Astrocyte of the spinal cord (primary cell): Measurements from ENCODE around the gene CFAP100.

Source experiments
- DNase-seq: peaks from one replicate; pipeline ENCODE4 v3.0.0; 2011; ENCODE audit warnings: low read depth, low spot score
- H3K4me3 ChIP-seq: 2 replicates; pipeline ENCODE4 v1.5.1; 2011; ENCODE audit warnings: low read depth, mild to moderate bottlenecking, low read length, moderate library complexity
- CTCF ChIP-seq: IDR thresholded peaks from 2 replicates; pipeline ENCODE4 v1.5.1; 2012; ENCODE audit warnings: low read depth, mild to moderate bottlenecking, low read length, inconsistent platforms
- in situ Hi-C: cut with HindIII; loops from 2 replicates; pipeline ENCODE4 v1.10.0; 2017; ENCODE audit warnings: low sequenced_read_pairs

The CFAP100 gene

GRCh38 chr3:126450744-126451143 is 56.0 kb downstream of the CFAP100 start:
- DNase-seq, result no peak
- TF ChIP-seq CTCF, result no peak
- in situ Hi-C loops, result no loop called here
- H3K4me3 ChIP-seq, result no peak overlapping the region

DNA sequence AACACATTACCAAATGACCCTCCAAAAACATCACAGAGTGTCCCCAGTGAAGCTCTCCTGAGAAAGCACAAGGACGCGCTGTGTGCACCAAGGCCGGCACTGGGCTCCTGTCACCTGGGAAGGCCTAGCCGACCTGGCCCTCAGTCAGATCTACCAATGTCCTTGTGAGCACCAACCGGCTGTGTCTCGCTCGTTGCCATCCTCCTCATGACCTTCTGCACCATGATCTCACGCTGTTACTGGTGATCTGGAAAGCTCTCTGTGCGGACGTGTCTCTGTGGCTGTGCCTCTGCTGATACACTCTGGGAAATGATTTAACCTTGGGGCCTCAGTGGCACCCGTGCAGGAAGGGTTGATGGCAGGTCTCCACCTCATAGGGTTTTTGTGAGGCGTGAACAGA is 56.8 kb downstream of the CFAP100 start:
- no peak for TF ChIP-seq CTCF
- DNase-seq, result no peak
- in situ Hi-C loops, result no loop called here
- no peak overlapping the region for H3K4me3 ChIP-seq

- no peak overlapping the region for H3K4me3 ChIP-seq
- in situ Hi-C loops, result no loop called here
- TF ChIP-seq CTCF, result no peak
Observed at GRCh38 chr3:126452213-126452612, 57.5 kb downstream of the CFAP100 start.

GRCh38 chr3:126454025-126454424 is 59.3 kb downstream of the CFAP100 start:
- no peak for TF ChIP-seq CTCF
- no peak overlapping the region for H3K4me3 ChIP-seq
- no peak for DNase-seq
- in situ Hi-C loops, result no loop called here

More at GRCh38 chr3:126452213-126452612, 57.5 kb downstream of the CFAP100 start:
- DNase-seq, result no peak

DNA sequence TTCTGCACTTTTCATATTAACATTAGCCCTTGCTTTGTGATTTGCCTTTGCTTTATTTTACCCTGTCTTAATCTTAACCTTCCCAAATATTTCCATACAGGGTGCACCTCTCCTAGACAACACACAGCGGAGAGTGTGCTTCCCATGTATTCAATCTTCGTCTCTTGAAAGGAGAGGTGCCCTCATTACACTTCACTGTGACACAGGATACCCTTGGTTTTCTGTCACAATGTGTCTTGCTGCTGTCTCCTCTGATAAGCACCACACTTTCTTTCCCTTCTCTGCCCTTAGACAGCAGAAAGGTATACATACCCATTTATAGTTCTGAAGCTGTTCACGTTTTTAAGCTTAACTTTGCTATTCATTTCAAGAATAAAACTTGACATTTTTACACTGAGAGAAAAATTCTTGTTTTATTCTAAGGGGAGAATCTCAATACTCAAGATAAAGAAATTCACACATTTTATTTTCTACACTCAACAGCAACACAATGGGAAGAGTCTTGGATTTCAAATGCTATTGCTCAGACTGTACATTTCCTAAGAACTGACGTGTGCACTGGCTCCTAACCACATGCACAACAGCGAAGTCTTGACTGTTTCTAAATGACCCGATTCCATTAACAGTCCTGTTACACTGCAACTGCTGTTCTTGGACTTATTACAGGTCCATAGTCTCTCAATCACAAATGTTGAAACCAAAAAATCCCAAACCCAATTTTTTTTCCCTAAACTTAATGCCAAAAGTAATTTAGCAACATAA is 59.9 kb downstream of the CFAP100 start:
- no peak overlapping the region for H3K4me3 ChIP-seq
- DNase-seq, result peak; percentile 9
- no peak for TF ChIP-seq CTCF
- in situ Hi-C loops, result no loop called here

- in situ Hi-C loops, result no loop called here
- H3K4me3 ChIP-seq, result no peak overlapping the region
- no peak for DNase-seq
- no peak for TF ChIP-seq CTCF
Observed at GRCh38 chr3:126456211-126456610, 61.5 kb downstream of the CFAP100 start.
